ENCODE results near the gene HERC4.
"Not testable (repeated sequence)": the region's sequence is repeated elsewhere in the genome, so short reads cannot be mapped to it uniquely, and the experiment has no call there.

Gene HERC4

DNA sequence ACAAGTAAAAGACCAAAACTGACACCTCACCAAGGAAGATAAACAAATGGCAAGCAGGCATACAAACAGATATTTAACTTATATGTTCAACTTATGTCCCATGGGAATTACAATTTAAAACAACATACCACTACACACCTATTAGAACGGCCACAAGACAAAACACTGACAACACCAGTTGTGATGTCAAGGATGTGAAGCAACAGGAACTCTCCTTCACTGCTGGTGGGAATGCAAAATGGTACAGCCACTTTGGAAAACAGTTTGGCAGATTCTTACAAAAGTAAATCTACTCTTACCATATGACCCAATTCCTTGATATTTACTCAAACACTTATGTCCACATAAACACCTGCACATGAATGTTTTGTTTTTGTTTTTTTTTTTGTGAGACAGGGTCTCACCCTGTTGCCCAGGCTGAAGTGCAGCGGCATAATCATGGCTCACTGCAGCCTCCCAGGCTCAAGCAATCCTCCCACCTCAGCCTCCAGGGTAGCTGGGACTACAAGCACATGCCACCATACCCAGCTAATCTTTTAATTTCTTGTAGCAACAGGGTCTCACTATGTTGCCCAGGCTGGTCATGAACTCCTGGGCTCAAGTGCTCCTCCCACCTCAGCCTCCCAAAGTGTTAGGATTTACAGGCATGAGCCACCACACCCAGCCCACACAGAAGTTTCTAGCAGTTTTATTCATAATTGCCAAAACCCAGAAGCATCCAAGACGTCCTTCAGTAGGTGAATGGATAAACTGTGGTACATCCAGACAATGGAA lies 27.3 kb downstream of the HERC4 start:
- no peak for DNase-seq (ENCODE audit: low spot score)

DNA sequence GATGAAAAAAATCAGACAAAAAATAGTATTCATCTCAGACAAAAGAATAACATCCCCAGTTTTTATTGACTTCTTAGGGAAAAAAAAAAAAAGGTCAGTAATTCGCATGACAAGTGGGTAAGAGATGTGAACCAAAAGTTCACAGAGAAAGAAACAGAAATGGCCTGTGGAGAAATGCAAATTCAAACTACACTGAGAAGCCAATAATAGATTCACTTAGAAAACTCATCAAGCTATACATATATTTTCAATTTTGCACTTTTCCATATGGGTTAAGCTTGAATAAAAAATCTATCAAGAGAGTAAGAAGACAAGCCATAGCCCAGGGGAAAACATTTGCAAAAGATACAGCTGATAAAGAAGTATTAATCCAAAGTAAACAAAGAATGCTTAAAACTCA lies 28.0 kb downstream of the HERC4 start:
- no peak for DNase-seq (ENCODE audit: low spot score)

DNA sequence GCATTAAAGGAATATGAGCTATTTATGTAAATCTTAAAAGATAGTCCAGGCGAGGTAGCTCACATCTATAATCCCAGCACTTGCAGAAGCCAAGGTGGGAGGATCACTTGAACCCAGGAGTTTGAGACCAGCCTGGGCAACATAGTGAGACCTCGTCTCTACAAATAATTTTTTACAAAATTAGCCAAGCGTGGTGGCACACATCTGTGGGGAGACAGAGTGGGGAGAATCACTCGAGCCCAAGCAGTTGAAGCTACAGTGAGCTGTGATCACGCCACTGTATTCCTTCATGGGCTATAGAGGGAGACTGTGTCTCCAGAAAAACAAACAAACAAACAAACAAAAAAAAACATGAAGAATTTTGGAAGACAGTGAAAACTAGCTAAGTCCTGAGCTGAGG lies 28.4 kb downstream of the HERC4 start:
- no peak for DNase-seq (ENCODE audit: low spot score)

DNA sequence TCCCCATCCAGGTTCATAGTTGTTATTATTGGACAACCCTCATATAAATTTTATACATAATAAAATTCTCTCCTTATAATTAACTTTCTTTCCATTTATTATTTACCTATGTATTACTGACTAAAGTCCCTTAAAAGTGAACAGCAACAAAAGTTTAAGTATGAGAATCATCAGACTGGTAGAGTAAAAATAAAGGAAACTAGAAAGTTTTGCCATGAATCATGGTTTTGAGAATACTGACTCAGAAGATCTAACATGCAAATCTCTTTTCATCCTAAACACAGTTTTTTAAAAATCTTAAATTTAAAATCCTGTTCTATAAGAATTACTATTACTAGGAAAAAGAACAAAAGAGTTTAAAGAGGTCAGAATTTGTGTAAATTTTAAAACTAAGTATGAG lies 32.1 kb downstream of the HERC4 start:
- no peak for DNase-seq (ENCODE audit: low spot score)

DNA sequence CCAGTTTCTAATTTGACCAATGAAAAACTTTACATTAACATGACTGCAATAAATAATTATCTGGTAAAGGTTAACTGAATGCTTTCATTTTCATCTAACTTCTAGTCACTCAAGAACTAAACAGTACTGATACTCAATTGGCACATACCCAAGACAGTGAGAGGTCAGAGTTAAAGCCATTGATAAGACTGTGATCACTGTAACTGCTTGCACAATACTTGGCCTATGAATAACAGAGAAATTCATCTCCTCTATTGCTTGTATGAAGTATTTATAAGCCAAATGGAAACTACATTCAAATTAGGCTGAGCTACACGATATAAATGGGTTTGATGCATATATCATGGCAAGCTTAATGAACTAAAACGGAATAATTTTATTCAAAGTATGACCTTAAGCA lies 43.0 kb downstream of the HERC4 start:
- DNase-seq (ENCODE audit: low spot score) = peak; percentile 8

DNA sequence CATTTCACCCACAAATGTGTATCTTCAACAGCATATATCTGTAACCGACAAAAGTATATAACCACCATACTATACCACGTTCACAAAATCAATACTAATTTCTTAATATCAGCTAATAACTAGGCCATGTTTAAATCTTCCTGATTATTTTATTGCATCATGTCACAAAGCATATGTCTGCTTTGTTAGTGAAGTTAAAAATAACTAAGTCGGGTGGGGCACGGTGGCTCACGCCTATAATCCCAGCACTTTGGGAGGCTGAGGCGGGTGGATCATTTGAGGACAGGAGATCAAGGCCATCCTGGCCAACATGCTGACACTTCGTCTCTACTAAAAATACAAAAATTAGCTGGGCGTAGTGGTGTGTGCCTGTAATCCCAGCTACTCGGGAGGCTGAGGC lies 47.7 kb downstream of the HERC4 start:
- no peak for DNase-seq (ENCODE audit: low spot score)

DNA sequence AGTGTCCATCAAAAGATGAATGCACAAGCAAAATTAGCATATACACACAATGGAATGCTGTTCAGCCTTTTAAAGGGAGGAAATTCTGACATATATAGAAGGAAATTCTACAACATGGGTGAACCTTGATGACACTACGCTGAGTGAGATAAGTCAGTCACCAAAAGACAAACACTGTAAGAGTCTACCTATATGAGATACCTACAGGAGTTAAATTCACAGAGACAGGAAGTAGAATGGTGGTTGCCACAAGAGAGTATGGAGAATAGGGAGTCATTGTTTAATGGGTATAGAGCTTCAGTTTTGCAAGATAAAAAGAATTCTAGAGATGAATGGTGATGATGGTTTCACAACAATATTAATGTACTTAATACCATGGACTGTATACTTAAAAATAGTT lies 51.8 kb downstream of the HERC4 start:
- DNase-seq (ENCODE audit: low spot score) = no peak

DNA sequence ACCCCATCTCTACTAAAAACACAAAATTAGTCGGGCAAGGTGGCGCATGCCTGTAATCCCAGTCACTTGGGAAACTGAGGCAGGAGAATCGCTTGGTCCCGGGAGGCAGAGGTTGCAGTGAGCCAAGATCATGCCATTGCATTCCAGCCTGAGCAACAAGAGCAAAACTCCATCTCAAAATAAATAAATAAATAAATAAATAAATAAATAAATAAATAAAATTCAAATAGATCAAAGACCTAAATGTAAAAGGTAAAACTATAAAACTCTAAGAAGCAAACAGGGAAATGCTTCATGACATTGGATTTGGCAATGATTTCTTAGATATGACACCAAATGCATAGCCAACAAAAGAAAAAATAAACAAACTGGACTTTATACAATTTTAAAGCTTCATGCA lies 52.8 kb downstream of the HERC4 start:
- not testable (repeated sequence) for DNase-seq (ENCODE audit: low spot score)

DNA sequence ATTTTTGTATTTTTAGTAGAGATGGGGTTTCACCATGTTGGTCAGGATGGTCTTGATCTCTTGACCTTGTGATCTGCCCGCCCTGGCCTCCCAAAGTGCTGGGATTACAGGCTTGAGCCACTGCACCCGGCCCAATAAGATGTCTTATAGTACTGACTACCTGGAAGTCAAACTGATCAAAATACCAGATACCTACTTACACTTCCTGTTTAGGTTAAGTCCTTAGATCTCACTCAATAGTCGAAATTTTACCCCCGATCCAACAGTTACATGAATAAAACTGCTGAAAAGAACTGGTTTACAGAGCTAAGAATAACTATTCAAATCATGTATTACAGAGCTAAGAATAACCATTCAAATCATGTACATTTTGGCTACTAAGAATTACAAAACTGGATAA lies 58.6 kb downstream of the HERC4 start:
- not testable (repeated sequence) for DNase-seq (ENCODE audit: low spot score)

DNA sequence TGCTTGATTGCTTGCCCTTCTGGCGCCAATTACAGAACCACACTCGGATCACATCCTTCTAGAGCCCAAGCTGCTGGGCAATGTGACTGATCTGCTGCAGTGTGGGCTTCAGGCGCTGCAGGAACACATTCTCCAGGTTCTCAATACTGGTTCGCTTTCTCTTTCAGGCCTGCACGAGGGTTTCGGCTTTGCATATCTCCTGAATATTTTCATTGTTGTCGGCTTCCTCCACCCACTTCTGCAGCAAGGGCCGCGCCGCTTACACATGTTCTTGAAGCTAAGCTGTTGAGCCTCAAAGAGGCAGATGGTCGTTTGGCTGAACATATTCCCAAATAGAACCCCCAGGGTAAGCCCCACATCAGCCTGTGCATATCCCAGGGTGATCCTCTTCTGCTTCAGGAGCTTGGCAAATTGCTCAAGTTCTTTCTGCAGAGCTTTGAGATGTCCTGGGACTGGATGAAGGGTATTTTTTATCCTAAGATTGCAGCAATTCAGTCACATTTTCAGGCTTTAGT lies 64.6 kb downstream of the HERC4 start:
- no peak for DNase-seq (ENCODE audit: low spot score)

DNA sequence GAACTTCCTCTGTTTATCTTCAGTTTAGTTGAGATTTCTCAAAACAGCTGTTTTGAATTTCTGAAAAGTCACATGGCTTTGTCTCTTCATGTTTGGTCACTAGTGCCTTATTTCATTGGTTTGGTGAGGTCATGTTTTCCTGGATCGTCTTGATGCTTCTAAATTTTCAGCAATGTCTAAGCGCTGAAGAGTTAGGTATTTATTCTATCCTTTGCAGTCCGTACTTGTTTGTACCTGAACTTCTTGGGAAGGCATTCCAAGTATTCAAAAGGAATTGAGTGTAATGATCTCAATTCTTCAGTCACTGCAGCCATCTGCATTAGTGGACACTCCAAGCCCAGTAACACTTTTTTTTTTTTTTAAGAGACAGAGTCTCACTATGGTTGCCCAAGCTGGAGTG lies 67.7 kb downstream of the HERC4 start:
- DNase-seq (ENCODE audit: low spot score) = no peak

DNA sequence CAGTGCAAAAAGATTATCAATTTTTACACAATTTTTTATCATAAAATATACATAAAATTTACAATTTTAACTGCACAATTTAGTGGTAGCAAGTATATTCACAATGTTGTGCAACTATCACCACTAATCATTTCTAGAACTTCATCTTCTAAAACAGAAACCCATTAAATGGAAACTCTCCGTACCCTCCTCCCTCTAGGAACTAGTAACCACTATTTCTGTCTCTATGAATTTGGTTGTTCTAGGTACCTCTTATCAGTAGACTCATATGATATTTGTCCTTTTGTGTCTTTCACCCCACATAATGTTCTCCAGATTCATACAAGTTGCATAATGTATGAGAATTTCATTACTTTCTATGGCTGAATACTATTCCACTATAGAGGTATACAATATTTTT lies 73.5 kb downstream of the HERC4 start:
- DNase-seq (ENCODE audit: low spot score) = no peak

DNA sequence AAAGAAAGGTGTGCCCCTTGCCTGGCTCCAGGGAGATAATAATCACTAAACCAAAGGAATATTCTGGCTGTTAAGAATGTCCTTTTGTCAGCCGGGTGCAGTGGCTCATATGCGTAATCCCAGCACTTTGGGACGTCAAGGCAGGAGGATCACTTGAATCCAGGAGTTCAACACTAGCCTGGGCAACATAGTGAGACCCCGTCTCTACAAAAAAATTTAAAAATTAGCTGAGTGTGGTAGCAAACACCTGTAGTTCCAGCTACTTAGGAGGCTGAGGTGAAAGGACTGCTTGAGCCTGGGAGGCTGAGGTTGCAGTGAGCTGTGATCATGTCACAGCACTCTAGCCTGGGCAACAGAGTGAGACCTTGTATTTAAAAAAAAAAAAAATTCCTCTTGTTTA lies 74.1 kb downstream of the HERC4 start:
- DNase-seq (ENCODE audit: low spot score) = no peak

DNA sequence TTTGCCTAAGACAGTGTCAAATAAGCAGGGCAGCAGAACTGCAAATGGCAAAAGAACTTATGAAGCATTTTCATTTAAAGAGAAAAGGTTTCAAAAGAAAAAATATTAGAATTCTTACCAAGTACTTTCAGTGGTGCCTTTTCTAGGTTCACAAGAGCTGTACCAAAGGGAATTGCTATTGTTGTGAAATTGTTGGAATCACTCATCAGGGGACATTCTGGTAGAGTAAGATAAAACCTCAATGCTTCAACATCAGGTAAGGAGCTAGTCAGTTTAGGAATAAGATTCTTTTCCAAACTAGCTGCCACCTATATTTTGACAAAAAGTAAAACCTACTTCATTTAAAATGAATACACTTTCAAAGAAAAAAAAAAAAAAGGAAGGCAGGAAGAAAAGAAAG lies 85.0 kb downstream of the HERC4 start:
- DNase-seq (ENCODE audit: low spot score) = no peak

DNA sequence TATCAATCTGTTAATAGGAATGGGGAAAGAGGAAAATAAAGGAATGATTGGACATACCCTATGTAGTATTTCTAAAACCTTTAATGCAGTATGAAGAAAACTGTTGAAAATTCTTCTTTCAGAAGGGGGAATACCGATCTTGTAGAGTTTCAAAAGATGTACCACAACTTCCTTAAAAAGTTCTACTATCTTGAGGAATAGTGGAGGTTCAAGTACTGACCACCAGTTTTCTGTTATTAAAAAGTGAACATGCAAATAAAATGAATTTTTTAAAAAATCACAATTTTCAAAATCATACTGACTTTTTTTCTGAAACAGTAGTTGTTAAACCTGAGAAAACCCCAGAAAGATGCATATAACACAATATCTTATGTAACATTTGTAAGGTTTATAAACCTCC lies 86.5 kb downstream of the HERC4 start:
- DNase-seq (ENCODE audit: low spot score) = no peak

DNA sequence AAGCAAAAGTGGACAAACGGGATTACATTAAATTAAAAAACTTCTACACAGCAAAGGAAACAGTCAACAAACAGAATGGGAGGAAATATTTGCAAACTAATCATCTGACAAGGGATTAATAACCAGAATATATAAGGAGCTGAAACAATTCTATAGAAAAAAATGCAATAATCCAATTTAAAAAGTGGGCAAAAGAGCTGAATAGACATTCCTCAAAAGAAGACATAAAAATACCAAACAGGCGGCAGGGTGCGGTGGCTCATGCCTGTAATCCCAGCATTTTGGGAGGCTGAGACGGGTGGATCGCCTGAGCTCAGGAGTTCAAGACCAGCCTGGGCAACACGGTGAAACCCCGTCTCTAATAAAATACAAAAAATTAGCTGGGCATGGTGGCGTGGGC lies 92.5 kb downstream of the HERC4 start:
- DNase-seq (ENCODE audit: low spot score) = not testable (repeated sequence)

DNA sequence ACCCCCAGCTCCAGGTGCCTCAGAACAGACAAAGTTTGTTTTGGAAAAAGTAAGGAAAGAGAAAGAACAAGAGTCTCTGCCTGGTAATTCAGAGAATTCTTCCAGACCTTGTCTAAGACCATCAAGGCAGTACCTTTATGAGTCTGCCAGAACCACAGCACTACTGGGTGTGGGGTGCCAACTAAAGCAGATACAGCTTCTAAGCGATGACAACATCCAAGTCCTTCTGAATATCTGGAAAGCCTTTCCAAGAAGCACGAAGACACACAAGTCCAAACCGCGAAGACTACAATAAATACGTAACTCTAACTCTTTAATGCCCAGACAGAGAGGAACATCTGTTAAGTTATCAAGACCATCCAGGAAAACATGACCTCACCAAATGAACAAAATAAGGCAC lies 96.3 kb downstream of the HERC4 start:
- DNase-seq (ENCODE audit: low spot score) = no peak

DNA sequence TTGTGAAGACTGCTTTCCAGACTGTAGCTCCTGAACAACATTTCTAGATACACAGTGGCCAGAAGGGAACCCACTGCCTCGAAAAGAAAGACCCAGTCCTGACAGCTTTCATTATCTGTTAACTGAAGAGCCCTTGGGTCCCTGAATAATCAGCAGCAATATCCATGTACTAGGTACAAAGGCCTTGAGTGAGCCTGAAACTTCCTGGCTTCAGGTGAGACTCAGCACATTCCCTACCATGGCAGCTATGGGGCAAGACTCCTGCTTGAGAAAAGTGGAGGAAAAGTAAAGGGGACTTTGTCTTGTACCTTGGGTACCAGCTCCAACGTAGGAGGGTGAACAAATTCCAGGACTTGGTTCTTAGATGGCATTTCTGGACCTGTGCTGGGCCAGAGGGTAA lies 97.8 kb downstream of the HERC4 start:
- no peak for DNase-seq (ENCODE audit: low spot score)

DNA sequence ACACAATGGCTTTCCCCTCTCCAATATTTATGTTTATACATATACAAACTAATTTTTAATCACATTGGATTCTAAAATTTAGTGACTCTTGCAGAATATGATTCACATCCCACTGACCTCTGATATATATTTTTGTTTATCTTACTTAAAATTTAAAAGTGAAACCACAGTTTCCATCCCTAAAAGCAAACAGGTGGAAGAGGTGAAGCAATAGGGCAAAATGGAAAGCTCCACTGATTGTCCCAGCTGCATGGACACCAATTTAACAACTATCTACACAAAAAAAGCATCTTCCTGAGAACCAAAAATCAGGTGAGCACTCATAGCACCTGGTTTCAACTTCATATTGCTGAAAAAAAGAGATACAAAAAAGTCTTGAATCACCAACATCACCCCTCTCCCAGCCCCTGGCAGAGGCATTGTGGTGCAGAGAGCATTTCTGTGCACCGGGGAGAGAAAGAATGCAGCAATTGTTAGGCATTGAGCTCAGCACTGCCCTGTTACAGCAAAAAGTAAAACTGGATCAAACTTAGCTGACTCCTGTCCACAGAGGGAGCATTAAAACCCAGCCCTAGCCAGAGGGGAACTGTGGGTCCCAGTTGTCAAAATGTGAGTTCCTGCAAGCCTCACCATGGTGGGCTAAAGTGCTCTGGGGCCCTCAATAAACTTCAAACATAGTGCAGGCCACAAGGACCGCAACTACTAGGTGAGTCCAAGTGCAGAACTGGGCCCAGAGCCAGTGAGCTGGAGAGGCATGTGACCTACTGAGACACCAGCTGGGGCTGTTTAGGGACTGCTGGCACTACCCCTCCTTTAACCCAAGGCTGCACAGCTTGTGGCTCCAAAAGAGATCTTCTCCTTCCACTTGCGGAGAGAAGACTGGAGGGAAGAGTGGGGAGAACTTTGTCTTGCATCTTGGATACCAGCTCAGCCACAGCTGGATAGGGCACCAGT lies 98.5 kb downstream of the HERC4 start:
- no peak for DNase-seq (ENCODE audit: low spot score)

DNA sequence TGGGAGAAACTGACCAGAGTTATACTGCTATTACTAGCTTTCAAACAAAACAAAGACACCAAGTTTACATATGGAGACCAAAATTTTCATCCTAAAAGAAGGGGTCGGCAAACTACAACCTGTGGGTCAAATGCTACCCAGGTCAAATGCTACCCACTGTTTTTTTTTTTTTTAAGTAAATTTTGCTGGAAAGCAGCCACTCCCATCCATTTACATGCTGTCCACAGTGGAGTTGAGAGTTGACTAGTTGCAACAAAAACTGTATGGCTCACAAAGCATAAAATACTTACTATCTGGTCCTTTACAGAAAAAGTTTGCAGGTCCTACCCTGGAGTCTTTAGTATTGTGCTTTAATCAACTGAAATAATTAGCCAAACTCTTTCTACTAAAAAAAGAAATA lies 99.2 kb downstream of the HERC4 start:
- no peak for DNase-seq (ENCODE audit: low spot score)

DNA sequence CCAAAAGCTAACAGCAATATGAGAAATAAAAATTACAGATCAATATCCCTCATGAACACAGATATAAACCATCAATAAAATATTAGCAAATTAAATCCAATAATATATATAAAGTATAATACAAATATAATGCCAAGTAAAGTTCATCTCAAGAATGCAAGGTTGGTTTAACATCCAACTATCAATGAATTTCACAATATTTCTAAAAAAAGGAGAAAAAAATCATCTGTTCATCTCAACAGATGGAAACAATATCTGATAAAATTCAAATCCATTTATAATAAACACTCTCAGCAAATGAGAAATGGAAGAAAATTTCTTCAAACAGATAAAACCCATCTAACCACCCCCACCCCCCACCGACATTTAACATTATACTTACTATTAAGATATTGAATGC lies 103.8 kb downstream of the HERC4 start:
- no peak for DNase-seq (ENCODE audit: low spot score)

DNA sequence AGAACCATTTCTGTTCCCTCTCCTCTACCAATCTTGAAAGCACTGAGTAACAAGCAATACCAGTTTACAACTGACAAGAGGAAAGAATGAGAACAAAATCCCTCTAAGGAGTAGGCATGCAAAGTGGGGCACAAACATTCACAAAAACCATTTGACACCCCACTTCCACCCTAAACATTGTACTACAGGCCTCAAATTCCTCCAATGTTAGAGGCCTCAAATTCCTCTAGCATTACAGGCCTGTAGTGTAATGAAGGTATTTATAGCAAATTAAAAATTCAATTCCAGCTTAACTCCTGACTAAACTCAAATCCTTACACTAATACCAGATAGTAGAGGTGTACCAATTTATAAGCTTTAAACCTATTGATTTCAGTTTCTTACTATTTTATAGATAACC lies 105.2 kb downstream of the HERC4 start:
- no peak for DNase-seq (ENCODE audit: low spot score)

DNA sequence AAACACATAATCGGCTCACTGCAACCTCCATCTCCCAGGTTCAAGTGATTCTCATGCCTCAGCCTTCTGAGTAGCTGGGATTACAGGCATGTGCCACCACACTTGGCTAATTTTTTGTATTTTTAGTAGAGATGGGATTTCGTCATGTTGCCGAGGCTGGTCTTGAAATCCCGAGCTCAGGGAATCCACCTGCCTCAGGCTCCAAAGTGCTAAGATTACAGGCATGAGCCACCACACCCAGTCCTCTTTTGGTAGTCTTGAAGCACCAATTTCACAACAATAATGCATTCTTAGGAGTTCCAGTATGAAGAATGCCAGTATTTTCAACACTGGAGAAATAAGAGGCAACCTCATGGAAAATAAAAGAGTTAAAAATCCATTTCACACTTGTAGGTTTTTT lies 109.0 kb downstream of the HERC4 start:
- DNase-seq (ENCODE audit: low spot score) = not testable (repeated sequence)

Data from HuH-7.5 (cell line).